ELR (cell line): ENCODE results near the gene ZNF761.
"Not testable (repeated sequence)": the region's sequence is repeated elsewhere in the genome, so short reads cannot be mapped to it uniquely, and the experiment has no call there.

Experiments
- DNase-seq: peaks from one replicate; pipeline ENCODE4 v3.0.0-alpha.2; 2015; ENCODE audit warnings: low read depth

The ZNF761 gene

GRCh38 chr19:53460131-53460721 lies 28.4 kb downstream of the ZNF761 start:
- DNase-seq: not testable (repeated sequence)

GRCh38 chr19:53461866-53462265 lies 30.1 kb downstream of the ZNF761 start:
- peak; percentile 29 for DNase-seq

GRCh38 chr19:53462861-53463260 lies 31.1 kb downstream of the ZNF761 start:
- DNase-seq: no peak

- DNase-seq: peak; percentile 25
These were observed 31.5 kb downstream of the ZNF761 start for GRCh38 chr19:53463263-53463662.

GRCh38 chr19:53466726-53467484 lies 35.1 kb downstream of the ZNF761 start:
- DNase-seq: peak; percentile 6

- peak; percentile 85 for DNase-seq
These were observed 35.9 kb downstream of the ZNF761 start, which contains the start of gene ZNF813 for GRCh38 chr19:53467485-53468262. Gene ZNF813 (plus strand): TSS chr19:53467733. CDS start chr19:53483823, 16,090 bp downstream.

GRCh38 chr19:53468628-53469027 lies 36.8 kb downstream of the ZNF761 start:
- DNase-seq: not testable (repeated sequence)

- DNase-seq: no peak
These were observed 40.1 kb downstream of the ZNF761 start for GRCh38 chr19:53471916-53472315.

- not testable (repeated sequence) for DNase-seq
These were observed 43.0 kb downstream of the ZNF761 start for GRCh38 chr19:53474832-53475231.

GRCh38 chr19:53475470-53475869 lies 43.7 kb downstream of the ZNF761 start:
- peak; percentile 23 for DNase-seq

- DNase-seq: not testable (repeated sequence)
These were observed 52.0 kb downstream of the ZNF761 start for GRCh38 chr19:53483751-53484150.

- no peak for DNase-seq
These were observed 53.5 kb downstream of the ZNF761 start for GRCh38 chr19:53485046-53486004.

- no peak for DNase-seq
These were observed 60.4 kb downstream of the ZNF761 start for GRCh38 chr19:53492153-53492552.

- not testable (repeated sequence) for DNase-seq
These were observed 65.7 kb downstream of the ZNF761 start for GRCh38 chr19:53497311-53498023.

- DNase-seq: not testable (repeated sequence)
These were observed 66.2 kb downstream of the ZNF761 start for GRCh38 chr19:53498024-53498395.

GRCh38 chr19:53503151-53503550 lies 71.4 kb downstream of the ZNF761 start:
- DNase-seq: not testable (repeated sequence)

GRCh38 chr19:53503671-53504364 lies 72.0 kb downstream of the ZNF761 start:
- DNase-seq: not testable (repeated sequence)

GRCh38 chr19:53504365-53504703 lies 72.5 kb downstream of the ZNF761 start:
- peak; percentile 2 for DNase-seq

- DNase-seq: no peak
These were observed 73.1 kb downstream of the ZNF761 start for GRCh38 chr19:53504885-53505284.

GRCh38 chr19:53506728-53507127 lies 74.9 kb downstream of the ZNF761 start:
- no peak for DNase-seq
